H9 (cell line): Measurements from ENCODE around the gene ACOX3. TPM values are rescaled to one million over a fixed set of nuclear protein-coding genes. Genes with fewer than 3 reads are reported as not detected.

ENCODE experiments used
- DNase-seq: peaks from one replicate; pipeline ENCODE4 v3.0.0-alpha.2; 2017
- H2AFZ ChIP-seq: one replicate; pipeline ENCODE4 v1.6.1; 2013; ENCODE audit warnings: mild to moderate bottlenecking, low read length, control low read depth, moderate library complexity
- H2AK5ac ChIP-seq: 2 replicates; pipeline ENCODE4 v1.6.1; 2013; ENCODE audit warnings: low read length, control low read depth, mixed read lengths; ENCODE audit not compliant: insufficient read length
- H2BK120ac ChIP-seq: one replicate; pipeline ENCODE4 v1.6.1; 2013; ENCODE audit warnings: low read depth, mild to moderate bottlenecking, low read length, control low read depth, inconsistent platforms; ENCODE audit not compliant: poor library complexity, severe bottlenecking
- H2BK12ac ChIP-seq: 2 replicates; pipeline ENCODE4 v1.6.1; 2013; ENCODE audit warnings: low read length, control low read depth, mixed read lengths, low read depth; ENCODE audit not compliant: insufficient read length
- H2BK15ac ChIP-seq: 2 replicates; pipeline ENCODE4 v1.6.1; 2013; ENCODE audit warnings: low read depth, low read length, control low read depth
- H2BK20ac ChIP-seq: one replicate; pipeline ENCODE4 v1.6.1; 2013; ENCODE audit warnings: low read depth, mild to moderate bottlenecking, low read length, control low read depth, inconsistent platforms; ENCODE audit not compliant: poor library complexity, severe bottlenecking
- H2BK5ac ChIP-seq: 2 replicates; pipeline ENCODE4 v1.6.1; 2013; ENCODE audit warnings: low read length, control low read depth, mixed read lengths; ENCODE audit not compliant: insufficient read length
- H3K14ac ChIP-seq: 2 replicates; pipeline ENCODE4 v1.6.1; 2013; ENCODE audit warnings: low read length, control low read depth; ENCODE audit not compliant: insufficient read depth
- H3K18ac ChIP-seq: 2 replicates; pipeline ENCODE4 v1.6.1; 2013; ENCODE audit warnings: low read depth, mild to moderate bottlenecking, mixed read lengths, low read length, control low read depth; ENCODE audit not compliant: insufficient read length
- H3K23ac ChIP-seq: 2 replicates; pipeline ENCODE4 v1.6.1; 2013; ENCODE audit warnings: low read length, control low read depth, mixed read lengths, low read depth; ENCODE audit not compliant: insufficient read length
- H3K23me2 ChIP-seq: 2 replicates; pipeline ENCODE4 v1.6.1; 2013; ENCODE audit warnings: low read depth, mild to moderate bottlenecking, mixed read lengths, low read length, control low read depth; ENCODE audit not compliant: insufficient read length, poor library complexity, severe bottlenecking
- H3K27ac ChIP-seq: 2 replicates; pipeline ENCODE4 v1.5.1; 2013; ENCODE audit warnings: low read length, control low read depth, mixed read lengths, low read depth; ENCODE audit not compliant: insufficient read length
- H3K27me3 ChIP-seq: 2 replicates; pipeline ENCODE4 v1.6.1; 2013; ENCODE audit warnings: low read length, control low read depth, inconsistent platforms; ENCODE audit not compliant: insufficient read depth
- H3K4ac ChIP-seq: 2 replicates; pipeline ENCODE4 v1.6.1; 2013; ENCODE audit warnings: low read depth, mild to moderate bottlenecking, control low read depth, inconsistent platforms, low read length, moderate library complexity
- H3K4me1 ChIP-seq: 2 replicates; pipeline ENCODE4 v1.6.1; 2013; ENCODE audit warnings: low read length, control low read depth, inconsistent platforms; ENCODE audit not compliant: insufficient read depth
- H3K4me2 ChIP-seq: 2 replicates; pipeline ENCODE4 v1.6.1; 2013; ENCODE audit warnings: low read length, control low read depth, mixed read lengths; ENCODE audit not compliant: insufficient read length, insufficient read depth
- H3K56ac ChIP-seq: 2 replicates; pipeline ENCODE4 v1.6.1; 2013; ENCODE audit warnings: low read depth, mild to moderate bottlenecking, mixed read lengths, low read length, control low read depth; ENCODE audit not compliant: insufficient read length
- H3K79me1 ChIP-seq: 2 replicates; pipeline ENCODE4 v1.6.1; 2013; ENCODE audit warnings: low read depth, mild to moderate bottlenecking, moderate library complexity, low read length, control low read depth, inconsistent platforms; ENCODE audit not compliant: insufficient read depth, poor library complexity, severe bottlenecking
- H3K79me2 ChIP-seq: 2 replicates; pipeline ENCODE4 v1.6.1; 2013; ENCODE audit warnings: low read length, control low read depth, inconsistent platforms; ENCODE audit not compliant: insufficient read depth
- H3K9ac ChIP-seq: 2 replicates; pipeline ENCODE4 v1.6.1; 2013; ENCODE audit warnings: low read length, control low read depth, mixed read lengths; ENCODE audit not compliant: insufficient read length; ENCODE audit errors: extremely low read depth
- H3K9me3 ChIP-seq: one replicate; pipeline ENCODE4 v1.6.1; 2013; ENCODE audit warnings: low read depth, low read length, inconsistent platforms; ENCODE audit not compliant: control insufficient read depth
- H3T11ph ChIP-seq: one replicate; pipeline ENCODE4 v1.6.1; 2013; ENCODE audit warnings: mild to moderate bottlenecking, low read length, control low read depth, inconsistent platforms
- H4K20me1 ChIP-seq: one replicate; pipeline ENCODE4 v1.6.1; 2013; ENCODE audit not compliant: control insufficient read depth, insufficient read length, insufficient read depth
- H4K5ac ChIP-seq: 2 replicates; pipeline ENCODE4 v1.6.1; 2013; ENCODE audit warnings: low read depth, mild to moderate bottlenecking, mixed read lengths, low read length, control low read depth; ENCODE audit not compliant: insufficient read length
- H4K8ac ChIP-seq: replicated peaks from 2 replicates; pipeline ENCODE4 v1.6.1; 2013; ENCODE audit warnings: low read length, control low read depth, mixed read lengths, low read depth; ENCODE audit not compliant: insufficient read length
- H4K91ac ChIP-seq: 2 replicates; pipeline ENCODE4 v1.6.1; 2013; ENCODE audit warnings: low read depth, mild to moderate bottlenecking, moderate library complexity, mixed read lengths, low read length, control low read depth; ENCODE audit not compliant: insufficient read length
- H3K27ac Mint-ChIP-seq, 3 experiments: 2 replicates in 2 of 3; 3 replicates in 1 of 3; pipeline ENCODE4 v1.8.0; 2020 to 2021; ENCODE audit warnings: mixed read lengths in 3 of 3, mild to moderate bottlenecking in 1 of 3, moderate library complexity in 1 of 3
- H3K27me3 Mint-ChIP-seq: 2 replicates; pipeline ENCODE4 v1.8.0; 2021; ENCODE audit warnings: low read depth, mild to moderate bottlenecking, moderate library complexity, mixed read lengths
- H3K36me3 Mint-ChIP-seq, 3 experiments: 2 replicates in 2 of 3; 3 replicates in 1 of 3; pipeline ENCODE4 v1.8.0; 2020 to 2021; ENCODE audit warnings: low read depth in 3 of 3, mixed read lengths in 3 of 3; ENCODE audit not compliant: insufficient read depth in 1 of 3
- H3K4me1 Mint-ChIP-seq, 2 experiments: 2 replicates each; pipeline ENCODE4 v1.8.0; 2020; ENCODE audit warnings: mixed read lengths in 2 of 2
- H3K4me3 Mint-ChIP-seq, 2 experiments: 2 replicates in 1 of 2; 3 replicates in 1 of 2; pipeline ENCODE4 v1.8.0; 2020 to 2021; ENCODE audit warnings: mild to moderate bottlenecking in 2 of 2, mixed read lengths in 2 of 2, moderate library complexity in 1 of 2
- H3K9me3 Mint-ChIP-seq, 2 experiments: 2 replicates in 1 of 2; 3 replicates in 1 of 2; pipeline ENCODE4 v1.8.0; 2020; ENCODE audit warnings: mild to moderate bottlenecking in 2 of 2, mixed read lengths in 2 of 2, moderate library complexity in 1 of 2
- WGBS: extraction: QIAGEN DNeasy Blood & Tissue Kit; methylation state at CpG from one replicate; pipeline ENCODE4 v1.1.7; 2013; ENCODE audit warnings: missing lambda C conversion rate, low lambda C conversion rate, mixed read lengths; ENCODE audit not compliant: insufficient read length; ENCODE audit errors: extremely low coverage; 5-methylcytosine and 5-hydroxymethylcytosine counted together
- total RNA-seq: library from RNA; stranded (reverse); gene quantifications from 2 replicates; pipeline ENCODE4 v1.2.1, GENCODE V29; 2021
- TF ChIP-seq, protein P1 (sequence below): fragments of 200-600 bp; sonication (generic); conservative IDR thresholded peaks from 3 replicates; pipeline ENCODE4 v1.8.0; 2021; ENCODE audit warnings: antibody characterized with exemption, mild to moderate bottlenecking

Gene ACOX3
- total RNA-seq, 1 experiment from 2014 or later = 13.8 TPM

- H4K20me1 ChIP-seq = no peaks in the 10 kb centered on the region
- H3K14ac ChIP-seq = no peak overlapping the region
- no peaks in the 10 kb centered on the region for H3K4me1 ChIP-seq
- H3K36me3 Mint-ChIP-seq = peaks cover 0 to 4% (median 3%) of the 10 kb centered on the region in 3 experiments; a peak in 3 of 7 replicates
- no peaks in the 10 kb centered on the region for H3K9me3 ChIP-seq
- no peak overlapping the region for H2AK5ac ChIP-seq
- no peak overlapping the region for H2BK120ac ChIP-seq
- no peak overlapping the region for H3T11ph ChIP-seq
- no peaks in the 10 kb centered on the region for H3K27me3 ChIP-seq
- no peaks in the 10 kb centered on the region for H3K4me1 Mint-ChIP-seq
- H3K27ac Mint-ChIP-seq = peak overlapping the region in 1 of 3 experiments; percentile 71; a peak in 2 of 7 replicates
- no peak overlapping the region for H3K4ac ChIP-seq
- H4K5ac ChIP-seq = no peak overlapping the region
- H3K9ac ChIP-seq = no peak overlapping the region
- WGBS = no CpG with 5 or more reads among the region's 12 CpGs
- H2AFZ ChIP-seq = no peak overlapping the region
- peaks cover 8 to 10% of the 10 kb centered on the region in 2 experiments for H3K9me3 Mint-ChIP-seq
- no peak overlapping the region for H2BK20ac ChIP-seq
- no peaks in the 10 kb centered on the region for H3K23me2 ChIP-seq
- H4K8ac ChIP-seq = no peak overlapping the region
- no peak overlapping the region for H2BK12ac ChIP-seq
- no peak overlapping the region for H3K4me3 Mint-ChIP-seq
- TF ChIP-seq, protein P1, sequence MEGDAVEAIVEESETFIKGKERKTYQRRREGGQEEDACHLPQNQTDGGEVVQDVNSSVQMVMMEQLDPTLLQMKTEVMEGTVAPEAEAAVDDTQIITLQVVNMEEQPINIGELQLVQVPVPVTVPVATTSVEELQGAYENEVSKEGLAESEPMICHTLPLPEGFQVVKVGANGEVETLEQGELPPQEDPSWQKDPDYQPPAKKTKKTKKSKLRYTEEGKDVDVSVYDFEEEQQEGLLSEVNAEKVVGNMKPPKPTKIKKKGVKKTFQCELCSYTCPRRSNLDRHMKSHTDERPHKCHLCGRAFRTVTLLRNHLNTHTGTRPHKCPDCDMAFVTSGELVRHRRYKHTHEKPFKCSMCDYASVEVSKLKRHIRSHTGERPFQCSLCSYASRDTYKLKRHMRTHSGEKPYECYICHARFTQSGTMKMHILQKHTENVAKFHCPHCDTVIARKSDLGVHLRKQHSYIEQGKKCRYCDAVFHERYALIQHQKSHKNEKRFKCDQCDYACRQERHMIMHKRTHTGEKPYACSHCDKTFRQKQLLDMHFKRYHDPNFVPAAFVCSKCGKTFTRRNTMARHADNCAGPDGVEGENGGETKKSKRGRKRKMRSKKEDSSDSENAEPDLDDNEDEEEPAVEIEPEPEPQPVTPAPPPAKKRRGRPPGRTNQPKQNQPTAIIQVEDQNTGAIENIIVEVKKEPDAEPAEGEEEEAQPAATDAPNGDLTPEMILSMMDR = no peak
- H3K18ac ChIP-seq = no peak overlapping the region
- peaks cover 9% of the 10 kb centered on the region for H3K27me3 Mint-ChIP-seq
- H4K91ac ChIP-seq = no peak overlapping the region
- DNase-seq = no peak
- no peaks in the 10 kb centered on the region for H3K79me1 ChIP-seq
- no peak overlapping the region for H3K23ac ChIP-seq
- H3K4me2 ChIP-seq = no peak overlapping the region
- H3K56ac ChIP-seq = no peak overlapping the region
- no peak overlapping the region for H2BK5ac ChIP-seq
- H3K79me2 ChIP-seq = no peaks in the 10 kb centered on the region
- no peak overlapping the region for H2BK15ac ChIP-seq
- no peak overlapping the region for H3K27ac ChIP-seq
Observed at GRCh38 chr4:8332038-8332857, 108.3 kb downstream of the ACOX3 start.
